GM18499 (cell line): ENCODE measurements around the gene GABRG3.
"Not testable (repeated sequence)": the region's sequence is repeated elsewhere in the genome, so short reads cannot be mapped to it uniquely, and the experiment has no call there.

ENCODE experiments used
- ATAC-seq: cut with Tn5 transposase; IDR thresholded peaks from one replicate; pipeline ENCODE4 v1.9.1; 2021; ENCODE audit warnings: moderate number of reproducible peaks; ENCODE audit not compliant: insufficient read depth, unreplicated experiment

Gene GABRG3

DNA sequence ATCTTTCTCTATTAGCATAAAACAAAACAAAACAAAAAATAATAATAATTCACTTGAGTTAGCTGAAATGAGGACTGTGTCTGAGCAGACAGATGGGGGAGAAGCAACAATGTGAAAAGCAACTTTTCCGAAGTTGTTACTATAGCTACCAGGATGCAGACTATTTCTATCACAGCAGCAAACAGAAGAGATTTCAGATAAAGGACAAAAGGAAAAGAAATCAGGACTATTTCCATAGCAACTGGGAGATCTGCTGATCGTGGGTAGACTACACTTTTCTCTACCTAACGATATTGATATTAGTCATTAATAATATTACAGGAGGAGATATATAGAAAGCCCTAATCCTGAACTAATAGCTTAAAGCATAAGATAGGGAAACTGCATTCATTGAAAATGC, 321.7 kb downstream of the GABRG3 start:
- ATAC-seq, result no peak

DNA sequence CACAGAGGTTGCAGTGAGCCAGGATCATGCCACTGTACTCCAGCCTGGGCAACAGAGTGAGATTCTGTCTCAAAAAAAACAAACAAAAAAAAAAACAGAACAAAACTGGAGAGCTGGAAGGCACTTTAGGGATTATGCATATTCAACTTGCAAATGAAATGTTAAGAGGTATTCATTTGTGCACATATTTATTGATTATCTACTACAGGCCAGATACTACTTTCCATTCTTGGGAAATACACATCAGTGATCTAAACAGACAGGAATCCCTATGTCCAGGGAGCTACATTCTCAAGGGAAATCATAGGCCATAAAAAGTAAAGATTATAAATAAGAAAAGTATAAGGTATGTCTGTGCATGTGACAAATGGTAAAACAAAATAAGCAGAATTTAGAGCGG, 322.6 kb downstream of the GABRG3 start:
- ATAC-seq, result no peak

DNA sequence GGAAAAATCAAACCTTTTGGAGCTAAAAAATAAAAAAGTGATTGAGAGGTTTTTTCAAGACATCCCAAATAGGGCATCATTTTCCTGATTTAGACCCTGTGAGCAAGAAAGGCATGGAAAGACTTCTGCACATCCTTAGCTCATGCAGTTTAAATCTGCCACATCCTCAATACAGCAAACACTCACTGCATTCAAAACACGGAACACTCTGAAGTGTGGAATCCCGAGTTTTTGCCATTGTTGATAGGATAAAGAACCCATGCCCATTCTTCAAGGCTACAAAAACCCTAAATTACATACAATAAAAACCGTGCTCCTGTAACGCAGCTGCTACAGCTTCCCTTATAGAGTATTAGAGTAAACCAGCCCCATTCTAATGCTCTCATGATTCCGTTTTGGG, 346.8 kb downstream of the GABRG3 start:
- no peak for ATAC-seq

DNA sequence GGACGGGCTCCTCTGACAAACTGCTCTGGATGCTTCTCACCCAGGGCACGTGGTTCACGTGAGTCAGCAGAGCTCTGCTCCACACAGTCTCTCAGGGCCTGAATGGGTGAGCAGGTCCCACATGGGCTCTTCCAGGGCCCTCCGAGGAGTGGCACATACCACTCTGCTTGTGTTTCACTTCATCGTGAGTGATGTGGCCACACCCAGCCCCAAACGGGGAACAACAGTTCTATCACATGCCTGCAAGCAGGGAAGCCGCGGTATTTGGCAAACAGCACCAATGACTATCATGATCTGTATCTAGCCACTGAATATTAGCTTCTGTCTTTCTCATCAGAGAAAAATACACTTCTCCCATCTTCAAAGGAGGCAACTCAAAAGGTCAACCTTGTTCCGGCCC, 352.8 kb downstream of the GABRG3 start:
- no peak for ATAC-seq

DNA sequence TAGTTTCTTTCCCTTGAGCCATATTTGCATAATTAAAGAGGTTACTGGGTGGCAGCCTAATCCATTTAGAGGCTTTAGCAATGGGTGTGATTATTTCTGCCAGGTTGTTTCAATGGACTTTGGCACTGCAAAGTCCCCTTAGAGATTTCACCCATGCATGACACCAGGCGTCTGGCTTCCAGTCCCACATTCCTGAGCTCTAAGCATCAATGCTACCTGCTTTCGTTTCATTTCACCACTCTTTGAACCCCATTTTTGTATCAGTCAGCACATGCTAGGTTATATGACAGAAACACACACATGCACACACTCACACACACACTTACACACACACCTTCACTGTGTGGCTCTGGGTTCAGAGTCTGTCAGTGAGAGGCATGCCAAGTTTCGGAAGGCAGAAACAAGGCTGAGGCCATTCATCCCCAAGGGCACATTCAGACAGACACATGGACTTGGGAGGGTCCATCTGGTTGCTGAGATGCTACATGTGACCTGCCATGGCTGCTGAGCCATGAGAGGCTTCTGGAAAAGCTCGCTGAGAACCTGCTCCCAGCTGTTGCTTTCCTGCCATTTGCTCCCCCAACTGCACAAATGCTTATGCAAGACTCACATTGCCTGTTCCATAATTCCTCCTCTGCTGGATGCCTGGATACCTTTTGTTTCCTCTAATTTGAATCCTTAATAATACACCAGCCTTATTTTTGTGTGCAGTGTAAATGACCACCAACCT, 354.1 kb downstream of the GABRG3 start:
- no peak for ATAC-seq

DNA sequence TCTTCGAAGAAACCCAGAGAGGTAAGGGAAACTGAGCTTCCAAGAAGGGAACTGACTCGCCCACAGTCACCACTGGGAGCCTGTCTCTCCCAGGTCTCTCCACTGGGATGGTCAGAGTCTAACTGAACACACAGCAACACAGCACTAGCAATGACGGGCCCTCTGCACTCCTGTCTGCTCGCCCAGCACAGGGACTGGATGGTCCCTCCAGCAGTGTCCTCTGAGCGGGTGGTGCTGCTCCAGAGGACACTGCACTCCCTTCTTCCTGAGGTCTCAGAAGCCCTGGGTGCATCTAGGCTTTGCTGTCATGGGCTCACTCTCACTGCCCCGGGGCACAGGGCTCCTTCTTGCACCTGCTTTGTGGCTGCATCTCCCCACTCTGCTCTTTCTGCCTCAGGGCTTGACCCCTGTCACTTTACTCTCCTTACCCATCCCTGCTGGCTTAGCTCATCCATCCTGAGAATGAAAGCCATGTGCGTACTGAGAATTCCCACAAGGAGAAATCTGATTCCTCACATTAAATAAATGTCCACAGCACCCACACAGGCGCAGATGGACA, 356.6 kb downstream of the GABRG3 start:
- no peak for ATAC-seq

DNA sequence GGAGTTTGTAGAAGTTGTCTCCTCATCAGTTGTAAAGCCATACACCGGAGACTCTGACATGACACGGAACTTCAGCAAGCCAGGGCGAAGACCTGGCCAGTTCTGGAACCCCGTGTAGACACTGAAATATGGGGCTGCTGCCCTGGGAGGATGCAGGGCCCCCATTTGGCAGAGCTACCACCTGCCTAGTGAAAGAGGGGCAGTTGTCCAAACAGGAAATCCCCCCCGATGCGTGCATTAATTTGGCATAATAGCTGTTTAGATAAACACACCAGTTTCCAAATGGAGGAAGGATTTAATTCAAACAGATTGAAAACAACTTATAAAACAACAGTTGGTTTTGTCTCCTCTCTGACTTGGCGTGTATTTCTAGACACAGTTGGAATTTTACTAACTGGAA, 357.2 kb downstream of the GABRG3 start:
- no peak for ATAC-seq

DNA sequence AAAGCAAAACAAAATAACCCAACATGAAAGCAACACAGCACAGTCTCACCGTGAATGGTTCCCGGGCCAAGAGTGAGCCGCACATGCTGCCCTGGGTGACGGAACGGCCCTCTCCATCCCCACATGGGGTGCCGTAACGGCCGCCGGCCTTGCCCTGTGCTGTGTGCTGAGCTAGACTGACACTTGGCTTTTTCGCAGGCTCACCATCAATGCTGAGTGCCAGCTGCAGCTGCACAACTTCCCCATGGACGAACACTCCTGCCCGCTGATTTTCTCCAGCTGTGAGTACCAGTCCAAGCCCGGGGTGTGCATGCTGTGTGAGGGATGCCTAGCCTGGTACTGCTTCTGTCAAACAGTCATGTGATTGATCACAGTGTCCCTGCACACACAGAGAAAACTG, 357.6 kb downstream of the GABRG3 start:
- no peak for ATAC-seq

DNA sequence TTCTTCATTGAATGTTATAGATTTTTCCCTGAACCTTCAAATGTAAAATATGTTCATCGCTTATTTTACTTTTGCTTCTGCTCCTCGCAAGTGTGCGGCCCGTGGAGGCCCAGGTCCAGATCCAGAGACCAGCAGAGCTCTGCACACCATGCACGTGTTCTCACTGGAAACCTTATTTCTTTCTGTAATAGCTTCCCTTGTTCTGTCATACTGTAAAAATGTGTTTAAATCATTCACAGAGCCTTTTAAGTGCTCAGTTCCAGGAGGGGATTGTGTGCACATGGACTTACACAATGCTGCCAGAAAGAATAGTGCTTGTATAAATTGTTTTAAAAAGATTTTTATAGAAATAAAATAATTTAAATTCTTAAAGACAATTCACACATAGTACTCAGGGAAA, 359.3 kb downstream of the GABRG3 start:
- ATAC-seq, result no peak

DNA sequence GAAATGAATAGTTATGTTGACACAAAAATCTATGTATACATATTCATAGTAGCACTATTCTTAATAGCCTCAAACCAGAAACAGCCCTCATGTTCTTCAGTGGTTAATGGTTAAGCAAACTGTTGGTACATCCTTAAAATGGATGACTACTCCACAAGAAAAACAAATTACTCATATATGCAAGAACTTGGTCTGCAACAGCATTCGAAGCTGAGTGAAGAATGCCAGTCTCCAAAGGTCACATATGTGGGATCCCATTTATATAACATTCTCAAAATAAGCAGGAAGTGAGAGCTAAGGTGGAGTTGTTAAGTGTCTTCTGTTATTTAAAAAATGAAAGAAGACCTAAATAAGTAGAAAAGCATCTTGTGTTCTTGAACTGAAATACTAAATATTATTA, 365.7 kb downstream of the GABRG3 start:
- ATAC-seq, result no peak

DNA sequence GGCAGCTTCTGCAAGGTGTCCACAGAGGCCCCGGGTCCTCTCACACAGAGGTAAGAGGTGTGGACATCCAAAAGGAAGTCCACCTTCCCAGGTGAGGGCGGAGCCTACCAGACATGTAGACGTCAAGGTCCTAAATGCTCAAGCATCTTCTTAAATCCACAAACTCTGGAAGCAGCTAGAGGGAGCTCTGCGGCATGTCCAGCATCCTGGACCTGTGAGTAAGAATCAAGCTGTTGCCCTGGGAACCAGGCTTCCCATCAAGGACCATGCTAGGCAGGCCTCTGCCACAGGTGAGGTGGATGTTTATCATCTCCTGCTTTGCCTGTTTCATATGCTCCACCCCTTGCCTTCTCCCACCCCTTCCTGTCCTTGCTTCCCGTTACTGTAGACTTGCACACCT, 368.2 kb downstream of the GABRG3 start:
- no peak for ATAC-seq

DNA sequence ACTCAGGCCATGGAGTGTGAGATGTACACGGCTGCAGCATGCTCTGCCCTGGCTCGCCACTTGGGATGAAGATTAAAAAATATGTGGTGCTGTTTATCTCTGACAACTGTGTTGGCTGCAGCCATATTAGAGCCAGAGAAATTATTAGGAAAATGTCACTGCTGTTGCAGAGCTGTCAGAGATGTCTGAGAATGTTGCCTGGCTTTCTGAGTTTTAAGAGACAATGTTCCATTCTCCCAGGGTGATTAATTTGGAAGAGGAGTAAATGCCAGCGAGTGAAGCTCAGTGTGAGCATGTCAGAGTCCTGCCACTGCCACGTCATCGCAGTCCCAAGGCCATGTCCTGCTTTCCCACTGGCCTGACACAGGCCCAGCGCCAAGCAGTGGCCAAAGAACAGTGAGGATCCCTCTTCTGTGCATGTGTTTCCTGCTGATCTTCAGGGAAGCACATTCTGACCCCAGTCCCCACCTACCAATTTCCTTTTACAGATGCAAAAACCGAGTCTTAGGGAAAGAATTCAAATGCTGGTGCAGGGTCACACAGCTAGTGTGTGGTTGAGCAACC, 370.9 kb downstream of the GABRG3 start:
- no peak for ATAC-seq

DNA sequence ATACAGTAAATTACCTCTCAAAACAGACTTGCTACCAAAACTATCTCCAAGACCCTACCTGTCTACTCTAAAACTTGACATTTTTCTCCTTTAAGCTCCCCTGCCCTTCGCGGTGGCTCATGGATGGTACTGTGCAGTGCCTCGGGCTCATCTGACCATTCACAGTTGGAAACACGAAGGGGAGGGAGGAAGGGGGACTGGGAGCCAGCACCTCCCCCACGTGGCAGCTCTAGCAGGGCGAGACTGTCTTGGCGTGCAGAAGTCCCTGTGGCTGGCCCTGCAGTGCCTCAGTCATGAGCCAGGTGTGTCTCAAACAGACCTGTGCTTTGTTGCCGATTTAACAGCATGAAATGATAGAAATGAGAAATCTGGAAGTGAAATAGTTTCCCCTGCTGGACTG, 372.0 kb downstream of the GABRG3 start:
- no peak for ATAC-seq

DNA sequence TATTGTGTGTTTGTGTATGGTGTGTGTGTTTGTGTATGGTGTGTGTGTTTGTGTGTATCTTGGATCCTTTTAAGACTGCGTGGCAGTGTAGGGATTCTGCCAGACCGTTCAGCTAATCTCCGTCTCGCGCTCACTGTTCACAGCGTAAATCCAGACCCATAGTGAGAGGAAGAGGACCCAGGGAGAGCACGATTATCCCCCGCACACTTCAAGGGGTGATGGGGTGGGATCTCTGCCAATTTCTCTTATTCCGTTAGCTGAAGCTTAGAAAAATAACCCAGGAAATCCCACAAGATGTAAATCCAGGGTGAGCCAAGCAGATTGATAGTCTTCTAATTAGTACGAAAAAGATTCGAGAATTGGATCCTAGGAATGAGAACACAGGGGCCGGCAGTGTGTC, 381.2 kb downstream of the GABRG3 start:
- no peak for ATAC-seq

DNA sequence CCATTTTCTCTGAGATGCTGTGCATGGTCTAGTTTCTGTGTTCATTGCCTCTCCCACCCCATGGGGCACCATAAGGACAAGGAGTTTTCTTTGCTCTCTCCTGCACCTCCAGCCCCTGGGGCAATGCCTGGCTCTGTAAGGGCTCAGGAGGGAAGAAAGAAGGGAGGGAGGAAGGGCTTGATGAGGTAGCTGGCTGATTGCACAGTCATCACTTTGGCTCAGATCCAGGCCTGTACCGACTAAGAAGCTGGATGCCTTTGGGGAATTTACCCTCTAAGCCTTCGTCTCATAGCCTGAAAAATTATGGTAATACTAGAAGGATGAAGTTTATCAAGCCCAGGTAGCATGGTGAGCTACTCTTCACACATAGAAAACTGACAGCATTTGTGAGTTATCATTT, 382.9 kb downstream of the GABRG3 start:
- no peak for ATAC-seq

DNA sequence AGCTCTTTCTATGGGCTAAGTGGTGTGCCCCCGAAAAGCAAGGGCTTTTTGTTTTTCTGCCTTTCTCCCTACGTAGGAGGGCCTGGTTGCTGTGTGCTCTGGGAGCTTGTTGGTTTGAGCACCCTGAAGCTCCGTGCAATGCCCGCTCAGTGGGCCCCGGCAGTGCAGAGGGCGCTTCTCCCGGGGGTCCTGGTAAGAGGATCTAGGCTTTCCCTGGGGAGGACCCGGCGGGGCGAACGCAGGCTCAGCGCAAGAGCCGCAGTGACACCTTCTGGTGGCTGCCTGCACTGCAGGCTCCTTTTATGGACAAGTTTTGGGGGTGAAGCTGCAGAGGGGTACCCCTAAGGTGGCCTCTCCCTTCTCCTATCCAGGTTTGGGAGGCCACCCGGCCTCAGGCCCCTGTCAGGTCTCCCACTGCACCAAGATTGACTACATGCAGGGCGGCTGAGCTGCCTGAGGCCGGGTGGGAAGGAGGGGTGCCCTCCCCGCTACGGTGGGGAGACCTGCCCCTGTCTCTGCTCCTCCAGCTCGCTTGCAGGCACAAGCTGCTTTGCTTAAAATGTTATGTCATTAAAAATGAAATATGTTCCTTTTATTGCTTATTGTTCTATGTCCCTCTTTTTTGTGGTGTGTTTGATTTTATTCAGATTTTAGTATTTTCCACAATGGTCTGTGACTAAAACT, 387.9 kb downstream of the GABRG3 start:
- no peak for ATAC-seq

DNA sequence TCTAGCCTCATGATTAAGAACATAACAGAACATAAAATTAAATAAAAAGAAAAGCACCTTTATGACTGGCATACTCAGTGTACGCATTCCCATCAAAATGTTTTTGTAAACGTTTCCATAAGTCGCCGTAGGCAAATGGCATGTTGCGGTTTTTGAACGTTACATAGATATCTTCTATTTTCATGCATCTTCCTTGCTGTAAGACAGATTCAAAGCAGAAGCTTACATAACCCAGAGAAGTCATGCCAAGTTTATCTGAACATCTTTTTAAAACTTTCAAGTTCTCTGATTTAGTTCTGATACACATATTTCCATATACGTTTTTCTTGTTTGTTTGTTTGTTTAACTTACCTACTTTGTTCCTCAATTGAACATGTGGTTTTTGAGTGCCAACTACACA, 388.6 kb downstream of the GABRG3 start:
- no peak for ATAC-seq

DNA sequence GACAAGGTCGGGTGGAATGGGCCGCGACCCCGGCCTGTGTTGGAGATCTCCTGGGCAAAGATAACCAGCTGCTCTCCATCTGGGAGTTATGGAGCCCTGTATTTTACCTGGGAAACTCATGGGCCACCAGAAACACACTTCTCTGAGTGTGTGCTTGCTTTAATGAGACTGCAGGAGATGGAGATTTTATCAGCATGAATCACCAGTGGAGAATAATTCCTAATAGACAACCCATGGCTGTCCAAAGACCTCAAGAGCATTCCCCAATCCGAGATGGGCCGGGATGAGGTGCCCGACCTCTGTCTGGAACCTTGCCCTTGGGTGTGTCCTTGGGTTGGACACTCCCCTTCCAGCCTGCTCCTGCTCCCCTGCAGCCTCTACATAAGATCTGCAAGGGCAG, 389.3 kb downstream of the GABRG3 start:
- no peak for ATAC-seq

DNA sequence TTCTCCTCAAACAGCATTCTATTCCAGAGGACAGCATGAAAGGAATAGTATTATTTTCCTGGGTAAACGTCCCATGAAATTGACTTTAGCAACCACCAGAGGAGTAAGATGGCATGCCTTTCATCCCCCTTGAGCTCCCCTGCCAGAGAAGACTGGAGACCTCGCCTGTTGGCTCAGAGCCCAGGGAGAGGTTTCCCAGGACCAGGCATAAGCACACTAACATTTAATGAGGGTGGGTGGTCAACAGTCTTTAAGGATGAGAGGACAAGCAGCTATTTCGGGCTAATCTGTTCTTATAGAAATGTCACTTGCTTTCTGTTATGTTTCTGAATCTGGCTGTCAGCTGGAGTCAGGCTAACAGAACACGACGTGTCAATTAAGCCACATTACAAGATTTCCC, 390.5 kb downstream of the GABRG3 start:
- ATAC-seq, result no peak

DNA sequence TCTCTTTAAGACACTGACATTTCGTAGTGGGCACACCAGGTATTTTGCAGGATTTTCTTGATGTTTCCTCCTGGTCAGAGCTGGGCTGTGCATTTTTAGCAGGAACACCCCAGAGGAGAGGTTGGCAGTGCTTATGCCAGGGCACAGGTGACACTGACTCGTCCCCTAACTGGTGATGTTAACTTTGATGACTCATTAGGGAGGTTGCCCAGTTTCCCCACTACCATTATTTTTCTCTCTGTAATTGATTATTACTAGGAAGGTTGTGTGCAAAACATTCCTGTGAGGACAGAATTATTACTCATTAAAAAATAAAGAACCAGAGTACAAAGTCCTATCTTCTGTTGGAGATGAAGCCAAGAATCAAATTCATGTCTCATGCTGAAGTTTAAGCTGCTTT, 394.5 kb downstream of the GABRG3 start:
- ATAC-seq, result no peak

DNA sequence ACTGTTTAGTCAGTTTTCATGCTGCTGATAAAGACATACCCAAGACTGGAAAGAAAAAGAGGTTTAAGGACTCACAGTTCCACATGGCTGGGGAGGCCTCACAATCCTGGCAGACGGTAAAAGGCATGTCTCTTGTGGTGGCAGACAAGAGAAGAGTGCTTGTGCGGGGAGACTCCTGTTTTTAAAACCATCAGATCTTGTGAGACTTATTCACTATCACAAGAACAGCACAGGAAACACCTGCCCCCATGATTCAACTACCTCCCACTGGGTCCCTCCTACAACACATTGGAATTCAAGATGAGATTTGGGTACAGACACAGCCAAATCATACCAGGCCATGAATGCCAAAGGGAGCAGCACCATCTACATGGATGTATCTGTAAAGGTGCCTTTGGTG, 406.4 kb downstream of the GABRG3 start:
- not testable (repeated sequence) for ATAC-seq
